Kidney (tissue), 14 donors: Measurements from ENCODE around the gene DST. TPM values are rescaled to one million over a fixed set of nuclear protein-coding genes. Genes with fewer than 3 reads are reported as not detected.

ENCODE experiments used
- DNase-seq, 5 donors: peaks; one replicate each; pipeline ENCODE4 v3.0.0-alpha.2; 2013 to 2020
- FAIRE-seq: peaks from 2 replicates; lab custom pipeline; 2012; peaks lifted over from hg19 to GRCh38; lab: Jason Lieb, UNC
- H3K27ac ChIP-seq, 2 donors: one replicate each; pipeline ENCODE4 v1.7.0; 2013; ENCODE audit warnings: low read depth in 2 of 2, low read length in 2 of 2, inconsistent platforms in 1 of 2
- H3K27me3 ChIP-seq: one replicate; pipeline ENCODE4 v1.7.1; 2013; ENCODE audit warnings: low read length, inconsistent platforms; ENCODE audit not compliant: control insufficient read depth, insufficient read depth
- H3K36me3 ChIP-seq, 3 donors: one replicate each; pipeline versions ENCODE4 v1.7.0 to v1.7.1; 2013; ENCODE audit warnings: low read length in 3 of 3, control low read depth in 1 of 3, inconsistent platforms in 1 of 3; ENCODE audit not compliant: insufficient read depth in 3 of 3, control insufficient read depth in 2 of 3
- H3K4me1 ChIP-seq, 3 donors: one replicate each; pipeline versions ENCODE4 v1.7.0 to v1.7.1; 2013; ENCODE audit warnings: low read length in 3 of 3, inconsistent platforms in 1 of 3, low read depth in 1 of 3; ENCODE audit not compliant: control insufficient read depth in 2 of 3, insufficient read depth in 2 of 3
- H3K4me3 ChIP-seq, 3 donors: one replicate each; pipeline versions ENCODE4 v1.7.0 to v1.8.1; 2013; ENCODE audit warnings: low read length in 3 of 3, control low read depth in 1 of 3, inconsistent platforms in 1 of 3
- H3K9ac ChIP-seq, 3 donors: one replicate each; pipeline versions ENCODE4 v1.7.0 to v1.7.1; 2013; ENCODE audit warnings: low read length in 3 of 3, control low read depth in 1 of 3, inconsistent platforms in 1 of 3
- H3K9me3 ChIP-seq, 3 donors: one replicate each; pipeline versions ENCODE4 v1.7.0 to v1.7.1; 2013; ENCODE audit warnings: low read length in 3 of 3, control low read depth in 1 of 3, inconsistent platforms in 1 of 3; ENCODE audit not compliant: control insufficient read depth in 2 of 3, insufficient read depth in 1 of 3
- intact Hi-C: fragments of 100-400 bp; cut with DNase I; formaldehyde crosslinking; loops from one replicate; pipeline ENCODE4 v1.11.1; 2022
- polyA plus RNA-seq: library from polyadenylated mRNA; stranded (reverse); fragments of 350-450 nt; fragmentation: Illumina TruSeq; extraction: RNeasy Lipid Tissue Mini Kit (QIAGEN cat#74804); gene quantifications from one replicate; pipeline ENCODE4 v1.2.3, GENCODE V29; 2014; ENCODE audit warnings: low read depth, low replicate concordance; ENCODE audit not compliant: insufficient read depth
- total RNA-seq: library from RNA; stranded (reverse); fragmentation: NEBNext Ultra II Directional; extraction: Animal tissue kit (Norgen Biotek cat#: 25700); gene quantifications from one replicate; pipeline ENCODE4 v1.2.1, GENCODE V29; 2021
- TF ChIP-seq, protein P1 (sequence below): IDR thresholded peaks from 3 replicates; pipeline ENCODE4 v1.5.1; 2012; ENCODE audit warnings: mild to moderate bottlenecking, moderate library complexity, borderline replicate concordance; ENCODE audit not compliant: insufficient read depth; ENCODE audit errors: extremely low read depth
- donor health status: control.
- donor health status: control.
- donor health status: control.
- donor health status: control.
- donor health status: control.
- donor health status: DM: yes; HTN: yes; CAD: no.
- donor health status: Normal renal cell carcinoma (clear cell type).

DST gene
- total and polyA plus RNA-seq, 2 donors from 2014 or later: 68.2 to 259 TPM

DNA sequence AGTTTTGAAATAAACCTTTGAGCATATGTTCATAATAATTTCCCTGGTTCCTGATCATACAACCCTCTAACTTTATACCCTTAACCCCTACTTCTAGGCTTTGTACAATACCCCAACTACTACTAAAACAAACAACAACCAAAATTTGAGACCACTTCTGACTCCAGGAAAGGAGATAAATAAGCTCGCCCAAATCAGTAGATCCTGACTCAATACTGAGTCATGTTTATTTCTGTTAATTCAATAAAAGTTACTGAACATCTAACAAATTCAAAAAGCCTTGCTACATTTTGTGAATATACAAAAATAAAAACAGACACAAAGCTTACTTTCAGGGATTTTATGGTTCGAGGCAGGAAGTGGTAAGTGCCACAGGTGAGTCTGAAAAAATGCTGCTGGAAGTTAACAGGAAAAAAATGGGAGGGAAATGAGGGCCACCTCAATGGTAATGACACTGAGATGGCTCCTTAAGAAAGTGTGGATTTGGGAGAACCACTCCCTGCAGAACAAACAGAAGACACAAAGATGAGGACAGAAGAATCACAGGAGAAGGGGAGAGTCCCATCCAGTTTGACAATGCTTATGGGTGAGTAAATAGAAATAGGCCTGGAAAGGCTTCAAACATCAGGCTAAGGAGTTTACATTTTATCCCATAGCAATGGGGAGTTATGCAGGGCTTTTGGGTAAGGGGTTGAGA lies 63.4 kb downstream of the DST start:
- Histone ChIP-seq H3K27ac (no peak overlapping the region), H3K4me3 (no peak overlapping the region), H3K27me3 (no peaks in the 10 kb centered on the region), H3K4me1 (no peaks in the 10 kb centered on the region), H3K36me3 (no peaks in the 10 kb centered on the region), H3K9me3 (no peaks in the 10 kb centered on the region), H3K9ac (no peak overlapping the region)
- DNase-seq: no peak
- intact Hi-C loops: loop anchor here (10.0 kb wide), 1 partner anchor 225 kb away; no protein-coding TSS in a partner anchor
- no peak for FAIRE-seq
- TF ChIP-seq, protein P1, sequence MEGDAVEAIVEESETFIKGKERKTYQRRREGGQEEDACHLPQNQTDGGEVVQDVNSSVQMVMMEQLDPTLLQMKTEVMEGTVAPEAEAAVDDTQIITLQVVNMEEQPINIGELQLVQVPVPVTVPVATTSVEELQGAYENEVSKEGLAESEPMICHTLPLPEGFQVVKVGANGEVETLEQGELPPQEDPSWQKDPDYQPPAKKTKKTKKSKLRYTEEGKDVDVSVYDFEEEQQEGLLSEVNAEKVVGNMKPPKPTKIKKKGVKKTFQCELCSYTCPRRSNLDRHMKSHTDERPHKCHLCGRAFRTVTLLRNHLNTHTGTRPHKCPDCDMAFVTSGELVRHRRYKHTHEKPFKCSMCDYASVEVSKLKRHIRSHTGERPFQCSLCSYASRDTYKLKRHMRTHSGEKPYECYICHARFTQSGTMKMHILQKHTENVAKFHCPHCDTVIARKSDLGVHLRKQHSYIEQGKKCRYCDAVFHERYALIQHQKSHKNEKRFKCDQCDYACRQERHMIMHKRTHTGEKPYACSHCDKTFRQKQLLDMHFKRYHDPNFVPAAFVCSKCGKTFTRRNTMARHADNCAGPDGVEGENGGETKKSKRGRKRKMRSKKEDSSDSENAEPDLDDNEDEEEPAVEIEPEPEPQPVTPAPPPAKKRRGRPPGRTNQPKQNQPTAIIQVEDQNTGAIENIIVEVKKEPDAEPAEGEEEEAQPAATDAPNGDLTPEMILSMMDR: no peak

DNA sequence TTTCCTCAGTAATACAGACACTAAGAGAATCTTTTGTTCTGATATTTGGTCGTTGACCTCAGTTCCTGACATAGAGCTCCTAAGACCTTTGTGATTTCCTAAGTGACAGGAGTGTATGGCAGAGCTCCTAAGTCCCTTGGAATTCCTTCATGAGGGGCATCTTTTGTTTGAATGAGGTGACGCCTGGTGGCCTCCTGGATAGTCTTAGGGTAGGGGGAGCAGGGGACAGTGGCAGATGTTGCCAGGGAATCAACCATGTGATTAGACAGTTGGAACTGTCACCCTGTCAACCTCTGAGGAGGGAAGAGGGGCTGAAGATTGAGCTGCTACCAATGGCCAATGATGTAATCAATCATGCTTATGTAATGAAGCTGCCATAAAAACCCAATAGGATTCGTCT lies 67.0 kb downstream of the DST start:
- no peak for FAIRE-seq
- H3K9me3 ChIP-seq: no peaks in the 10 kb centered on the region

DNA sequence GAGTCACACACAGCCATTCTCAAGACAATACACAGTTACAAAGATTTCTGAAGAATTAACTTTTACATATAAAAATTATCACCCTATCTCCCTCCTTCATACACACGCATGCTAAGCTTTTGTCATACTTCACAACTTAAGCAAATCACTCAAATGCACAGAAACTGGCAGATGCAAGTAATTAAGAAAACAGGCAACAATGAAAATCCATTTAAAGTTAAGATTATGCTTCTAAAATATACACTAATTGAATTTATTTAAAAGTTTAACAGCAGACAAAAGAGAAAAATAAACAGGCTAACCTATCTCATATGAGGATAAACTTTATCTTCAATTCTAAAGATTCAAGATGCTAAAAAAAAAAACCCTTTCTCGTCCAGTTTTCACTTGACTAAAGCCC lies 68.4 kb downstream of the DST start:
- Histone ChIP-seq H3K27me3 (no peaks in the 10 kb centered on the region), H3K4me1 (no peaks in the 10 kb centered on the region), H3K4me3 (no peak overlapping the region), H3K36me3 (no peaks in the 10 kb centered on the region), H3K9me3 (no peaks in the 10 kb centered on the region), H3K9ac (no peak overlapping the region), H3K27ac (no peak overlapping the region)
- DNase-seq: no peak
- intact Hi-C loops: loop anchor here (10.0 kb wide), 1 partner anchor 219 kb away; no protein-coding TSS in a partner anchor
- TF ChIP-seq, protein P1: no peak
- FAIRE-seq: no peak

More for the DNA sequence above, 67.0 kb downstream of the DST start:
- H3K4me1 ChIP-seq: no peaks in the 10 kb centered on the region
- no peak for DNase-seq
- no peak overlapping the region for H3K9ac ChIP-seq
- TF ChIP-seq, protein P1: no peak
- H3K36me3 ChIP-seq: no peaks in the 10 kb centered on the region
- no peak overlapping the region for H3K4me3 ChIP-seq
- intact Hi-C loops: loop anchor here (10.0 kb wide), 1 partner anchor 221 kb away; no protein-coding TSS in a partner anchor
- H3K27me3 ChIP-seq: no peaks in the 10 kb centered on the region
- no peak overlapping the region for H3K27ac ChIP-seq
